Upper lobe of left lung (tissue), 6 donors: ENCODE measurements around the gene SEL1L2. TPM values are rescaled to one million over a fixed set of nuclear protein-coding genes. Genes with fewer than 3 reads are reported as not detected.

ENCODE experiments used
- ATAC-seq, 2 donors: fragments of 200-7000 bp; cut with Tn5 transposase; one replicate each; pipeline ENCODE4 v1.9.1; 2022; ENCODE audit warnings: mild to moderate bottlenecking in 2 of 2, moderate library complexity in 2 of 2; ENCODE audit not compliant: low FRiP score in 2 of 2
- DNase-seq, 2 donors: peaks; one replicate each; pipeline ENCODE4 v3.0.0-alpha.2; 2019 to 2020
- H3K27ac ChIP-seq, 4 donors: fragments of 200-600 bp; sonication (generic); one replicate each; pipeline ENCODE4 v1.5.1; 2016 to 2019
- H3K27me3 ChIP-seq, 4 donors: fragments of 200-600 bp; sonication (generic); one replicate each; pipeline ENCODE4 v1.5.1; 2017 to 2019
- H3K36me3 ChIP-seq, 4 donors: fragments of 200-600 bp; sonication (generic); one replicate each; pipeline ENCODE4 v1.5.1; 2016 to 2019
- H3K4me1 ChIP-seq, 4 donors: fragments of 200-600 bp; sonication (generic); one replicate each; pipeline ENCODE4 v1.5.1; 2018 to 2019
- H3K4me3 ChIP-seq, 4 donors: fragments of 200-600 bp; sonication (generic); one replicate each; pipeline ENCODE4 v1.5.1; 2017 to 2019; ENCODE audit warnings: mild to moderate bottlenecking in 2 of 4, moderate library complexity in 1 of 4
- H3K9me3 ChIP-seq, 4 donors: fragments of 200-600 bp; sonication (generic); one replicate each; pipeline ENCODE4 v1.5.1; 2018 to 2019
- CTCF ChIP-seq, 6 experiments: fragments of 450-650 bp in 4 of 6; fragments of 200-600 bp in 2 of 6; sonication (generic) in 2 of 6; IDR thresholded peaks; one replicate each; pipeline ENCODE4 v1.5.1; 2016 to 2019; ENCODE audit warnings: antibody characterized with exemption in 6 of 6
- EP300 ChIP-seq, 4 donors: sonication (generic); formaldehyde crosslinking; IDR thresholded peaks; one replicate each; pipeline ENCODE4 v1.5.1; 2017; ENCODE audit warnings: antibody characterized with exemption in 4 of 4, control low read depth in 2 of 4
- POLR2A ChIP-seq, 4 donors: fragments of 450-650 bp; IDR thresholded peaks; one replicate each; pipeline ENCODE4 v1.5.1; 2016 to 2017; ENCODE audit warnings: antibody characterized with exemption in 4 of 4, mild to moderate bottlenecking in 2 of 4
- POLR2AphosphoS5 ChIP-seq, 2 donors: sonication (generic); formaldehyde crosslinking; IDR thresholded peaks; one replicate each; pipeline ENCODE4 v1.5.1; 2017; ENCODE audit warnings: antibody characterized with exemption in 2 of 2
- WGBS, 2 donors: methylation state at CpG; one replicate each; pipeline ENCODE4 v1.1.5; 2017 to 2018; 5-methylcytosine and 5-hydroxymethylcytosine counted together
- total RNA-seq, 6 donors: library from RNA; depleted of rRNA in 4 of 6; stranded (reverse); fragments of >200 nt in 4 of 6; gene quantifications; one replicate each; pipeline versions ENCODE4 v1.1.0 to v1.2.1, GENCODE V29; 2016 to 2021
- donor health status: DM: no; HTN: no; CAD: no; lungs with moderate emphysema.
- donor health status: DM: no; HTN: yes; CAD: no; lungs with severe emphysema.

Gene SEL1L2
- total RNA-seq, 6 donors from 2014 or later: 0.47 TPM; not detected in 5

GRCh38 chr20:13831476-13831875 lies 158.9 kb downstream of the SEL1L2 start:
- no peaks in the 10 kb centered on the region for H3K9me3 ChIP-seq
- no peaks in the 10 kb centered on the region for H3K4me1 ChIP-seq
- H3K4me3 ChIP-seq: no peak overlapping the region
- H3K36me3 ChIP-seq: no peaks in the 10 kb centered on the region
- H3K27ac ChIP-seq: no peak overlapping the region
- H3K27me3 ChIP-seq: no peaks in the 10 kb centered on the region
- DNase-seq (no peak), ATAC-seq (no peak)
- no peak for TF ChIP-seq POLR2A (IDR thresholded peaks at IDR 0.05)
- no peak for TF ChIP-seq CTCF (IDR thresholded peaks at IDR 0.05)
- no peak for TF ChIP-seq POLR2AphosphoS5 (IDR thresholded peaks at IDR 0.05)
- no peak for TF ChIP-seq EP300 (IDR thresholded peaks at IDR 0.05)
- 85 to 87% methylated on average over 3 of the region's 3 CpGs for WGBS, 2 donors

DNA sequence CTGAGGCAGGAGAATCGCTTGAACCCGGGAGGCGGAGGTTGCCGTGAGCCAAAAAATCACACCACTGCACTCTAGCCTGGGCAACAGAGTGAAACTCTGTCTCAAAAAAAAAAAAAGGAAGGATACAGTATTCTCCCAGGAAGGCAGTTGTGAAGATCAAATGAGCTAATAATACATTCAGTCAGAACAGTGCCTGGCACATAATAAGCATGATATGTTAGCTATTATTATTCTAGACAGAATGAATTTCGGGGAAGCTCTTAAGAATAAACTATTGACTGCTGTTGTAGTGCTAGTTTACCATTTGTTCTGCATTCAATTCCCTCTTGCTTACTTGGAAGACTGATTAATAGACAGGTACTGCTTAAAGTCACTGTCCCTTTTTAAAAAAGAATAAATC lies 164.9 kb downstream of the SEL1L2 start:
- H3K4me1 ChIP-seq: peaks cover 0 to 5% (median 4%) of the 10 kb centered on the region in 4 donors
- H3K27me3 ChIP-seq: no peaks in the 10 kb centered on the region
- 72 to 87% methylated on average over 4 to 5 of the region's 5 CpGs for WGBS, 2 donors
- H3K9me3 ChIP-seq: no peaks in the 10 kb centered on the region
- H3K27ac ChIP-seq: no peak overlapping the region
- DNase-seq (no peak), ATAC-seq (no peak)
- no peak overlapping the region for H3K4me3 ChIP-seq
- TF ChIP-seq POLR2A (IDR thresholded peaks at IDR 0.05): no peak
- no peak for TF ChIP-seq EP300 (IDR thresholded peaks at IDR 0.05)
- no peak for TF ChIP-seq CTCF (IDR thresholded peaks at IDR 0.05)
- no peak for TF ChIP-seq POLR2AphosphoS5 (IDR thresholded peaks at IDR 0.05)
- H3K36me3 ChIP-seq: no peaks in the 10 kb centered on the region

- Histone ChIP-seq H3K27me3 (no peaks in the 10 kb centered on the region), H3K36me3 (no peaks in the 10 kb centered on the region), H3K9me3 (no peaks in the 10 kb centered on the region), H3K27ac (no peak overlapping the region), H3K4me1 (peaks cover 0 to 5% (median 4%) of the 10 kb centered on the region in 4 donors), H3K4me3 (no peak overlapping the region)
- ATAC-seq: no peak
- DNase-seq: no peak
- 91 to 100% methylated on average over 3 of the region's 3 CpGs for WGBS, 2 donors
- TF ChIP-seq EP300 (IDR thresholded peaks at IDR 0.05): no peak
- no peak for TF ChIP-seq CTCF (IDR thresholded peaks at IDR 0.05)
- no peak for TF ChIP-seq POLR2A (IDR thresholded peaks at IDR 0.05)
- TF ChIP-seq POLR2AphosphoS5 (IDR thresholded peaks at IDR 0.05): no peak
Measured at GRCh38 chr20:13824459-13824858, 166.0 kb downstream of the SEL1L2 start.

DNA sequence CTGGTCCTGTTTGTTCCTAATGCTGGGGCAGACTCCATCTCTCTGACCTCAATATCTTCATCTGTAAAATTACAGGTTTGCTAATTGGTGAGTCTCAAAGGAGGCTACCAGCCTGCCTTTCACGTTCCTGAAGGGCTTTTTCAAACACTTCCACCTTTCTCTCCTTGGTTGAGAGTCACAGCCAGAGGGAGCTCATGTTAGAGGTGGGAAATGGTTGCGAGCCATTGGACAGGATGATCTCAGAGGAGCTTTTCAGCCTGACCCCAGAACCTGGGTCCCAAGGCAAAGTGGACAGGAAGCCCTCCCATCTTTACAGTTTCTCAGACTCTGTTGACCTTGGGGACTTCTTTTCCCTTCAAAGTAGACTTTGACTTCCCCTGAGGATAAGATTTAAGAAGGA lies 168.0 kb downstream of the SEL1L2 start:
- Histone ChIP-seq H3K36me3 (peaks cover 0 to 13% (median 7%) of the 10 kb centered on the region in 4 donors), H3K4me1 (peaks cover 0 to 5% (median 4%) of the 10 kb centered on the region in 4 donors), H3K27ac (no peak overlapping the region), H3K9me3 (no peaks in the 10 kb centered on the region), H3K27me3 (no peaks in the 10 kb centered on the region), H3K4me3 (no peak overlapping the region)
- no peak for ATAC-seq
- DNase-seq: no peak
- TF ChIP-seq POLR2A (IDR thresholded peaks at IDR 0.05) (no peak), CTCF (IDR thresholded peaks at IDR 0.05) (no peak), EP300 (IDR thresholded peaks at IDR 0.05) (no peak), POLR2AphosphoS5 (IDR thresholded peaks at IDR 0.05) (no peak)
- WGBS, 2 donors: 50 to 77% methylated on average over 2 of the region's 2 CpGs

DNA sequence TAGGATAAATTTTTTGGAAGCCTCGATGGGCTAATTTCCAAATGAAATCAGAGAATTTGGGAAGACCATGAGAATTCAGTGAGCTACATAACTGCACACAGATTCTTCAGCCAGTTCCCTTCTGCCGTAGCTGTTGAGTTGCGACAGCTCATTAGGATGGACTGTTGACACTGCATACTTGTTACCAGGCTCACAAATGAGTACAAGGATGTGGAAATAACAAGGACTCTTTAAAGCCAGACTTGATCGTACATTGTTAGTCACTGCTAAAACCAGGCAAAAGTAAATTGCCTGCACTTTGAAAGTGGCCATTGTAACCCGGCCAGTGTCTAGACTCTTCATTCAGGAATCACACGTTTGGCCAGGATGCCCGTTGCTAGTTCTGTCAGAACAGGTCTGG lies 168.5 kb downstream of the SEL1L2 start:
- no peaks in the 10 kb centered on the region for H3K27me3 ChIP-seq
- H3K27ac ChIP-seq: no peak overlapping the region
- ATAC-seq (peak; percentile 45 to 78), DNase-seq (peak in 1 of 2 donors; percentile 53)
- H3K36me3 ChIP-seq: peaks cover under 1 to 19% (median 9%) of the 10 kb centered on the region in 4 donors
- no peak overlapping the region for H3K4me3 ChIP-seq
- TF ChIP-seq POLR2AphosphoS5 (IDR thresholded peaks at IDR 0.05) (peak; percentile 24 to 50), EP300 (IDR thresholded peaks at IDR 0.05) (peak in 1 of 4 donors; percentile 44), CTCF (IDR thresholded peaks at IDR 0.05) (no peak), POLR2A (IDR thresholded peaks at IDR 0.05) (no peak)
- 52 to 64% methylated on average over 7 of the region's 7 CpGs for WGBS, 2 donors
- no peaks in the 10 kb centered on the region for H3K9me3 ChIP-seq
- H3K4me1 ChIP-seq: peaks cover 0 to 5% (median 4%) of the 10 kb centered on the region in 4 donors
